IMR-90 (cell line): ENCODE results near the gene FIGLA. TPM values are rescaled to one million over a fixed set of nuclear protein-coding genes. Genes with fewer than 3 reads are reported as not detected.

Experiments
- ATAC-seq: fragments of 200-7000 bp; cut with Tn5 transposase; 2 replicates; pipeline ENCODE4 v1.9.1; 2020; ENCODE audit warnings: low read depth, mild to moderate bottlenecking, moderate library complexity
- BruUV-seq: library from RNA; stranded (reverse); fragments of 400-500 nt; replicated peaks from 2 replicates; lab custom pipeline; 2021; lab: Mats Ljungman, UMichigan
- CTCF ChIA-PET: fragments of 300-600 bp; formaldehyde crosslinking; extraction: SDS; loops from one replicate; lab custom pipeline; 2021; ENCODE audit warnings: antibody characterized with exemption; lab: Yijun Ruan, JAX
- POLR2A ChIA-PET: fragments of 300-600 bp; sonication (Branson Sonifier 250); formaldehyde crosslinking; loops from one replicate; lab custom pipeline; 2022; ENCODE audit warnings: antibody characterized with exemption; ENCODE audit not compliant: unreplicated experiment; lab: Charles Lee
- DNase-seq: peaks from one replicate; pipeline ENCODE4 v3.0.0; 2013
- H2AFZ ChIP-seq: replicated peaks from 2 replicates; pipeline ENCODE3; 2013; ENCODE audit warnings: low read length, mild to moderate bottlenecking; ENCODE audit not compliant: poor library complexity
- H2AK5ac ChIP-seq: 2 replicates; pipeline ENCODE4 v1.6.1; 2013; ENCODE audit warnings: low read depth, low read length, inconsistent platforms
- H2AK9ac ChIP-seq: replicated peaks from 2 replicates; pipeline ENCODE3; 2013; ENCODE audit warnings: mild to moderate bottlenecking, low read depth, low read length, moderate library complexity; ENCODE audit not compliant: poor library complexity
- H2BK120ac ChIP-seq: 2 replicates; pipeline ENCODE4 v1.6.1; 2013; ENCODE audit warnings: low read depth, low read length, inconsistent platforms
- H2BK15ac ChIP-seq: 3 replicates; pipeline ENCODE4 v1.6.1; 2013; ENCODE audit warnings: low read depth, low read length, inconsistent platforms
- H2BK20ac ChIP-seq: 2 replicates; pipeline ENCODE4 v1.6.1; 2013; ENCODE audit warnings: low read depth, mild to moderate bottlenecking, inconsistent platforms, low read length, moderate library complexity
- H2BK5ac ChIP-seq: 2 replicates; pipeline ENCODE4 v1.6.1; 2013; ENCODE audit warnings: mild to moderate bottlenecking, low read depth, low read length, inconsistent platforms; ENCODE audit not compliant: poor library complexity, severe bottlenecking
- H3K14ac ChIP-seq: replicated peaks from 2 replicates; pipeline ENCODE4 v1.6.1; 2013; ENCODE audit warnings: low read depth, low read length, inconsistent platforms
- H3K18ac ChIP-seq: 2 replicates; pipeline ENCODE4 v1.6.1; 2013; ENCODE audit warnings: low read depth, low read length, control low read depth
- H3K23ac ChIP-seq: 2 replicates; pipeline ENCODE4 v1.6.1; 2013; ENCODE audit warnings: low read depth, low read length, inconsistent platforms
- H3K27ac ChIP-seq: 2 replicates; pipeline ENCODE4 v1.5.1; 2013; ENCODE audit warnings: mild to moderate bottlenecking, control low read depth, low read length; ENCODE audit not compliant: insufficient read depth
- H3K27me3 ChIP-seq: 2 replicates; pipeline ENCODE4 v1.6.1; 2013; ENCODE audit warnings: low read length; ENCODE audit not compliant: control insufficient read depth, insufficient read depth
- H3K36me3 ChIP-seq: 2 replicates; pipeline ENCODE4 v1.6.1; 2013; ENCODE audit warnings: low read length, mixed read lengths; ENCODE audit not compliant: control insufficient read depth, insufficient read depth
- H3K4ac ChIP-seq: 2 replicates; pipeline ENCODE4 v1.6.1; 2013; ENCODE audit warnings: low read depth, low read length, inconsistent platforms
- H3K4me1 ChIP-seq: 2 replicates; pipeline ENCODE4 v1.6.1; 2013; ENCODE audit warnings: low read length, mixed read lengths; ENCODE audit not compliant: control insufficient read depth, insufficient read depth
- H3K4me2 ChIP-seq: 2 replicates; pipeline ENCODE4 v1.6.1; 2013; ENCODE audit warnings: low read depth, mild to moderate bottlenecking, control low read depth, low read length, moderate library complexity
- H3K4me3 ChIP-seq: 2 replicates; pipeline ENCODE4 v1.5.1; 2013; ENCODE audit warnings: low read depth, mild to moderate bottlenecking, control low read depth, low read length, moderate library complexity; ENCODE audit not compliant: insufficient read depth
- H3K56ac ChIP-seq: 2 replicates; pipeline ENCODE4 v1.6.1; 2013; ENCODE audit warnings: low read length, inconsistent platforms; ENCODE audit not compliant: insufficient read depth; ENCODE audit errors: extremely low read depth
- H3K79me1 ChIP-seq, 2 experiments: 2 replicates each; pipeline ENCODE4 v1.6.1; 2013; ENCODE audit warnings: low read length in 2 of 2, inconsistent platforms in 1 of 2, low read depth in 1 of 2
- H3K9ac ChIP-seq: 2 replicates; pipeline ENCODE4 v1.6.1; 2013; ENCODE audit warnings: low read depth, low read length, control low read depth
- H3K9me1 ChIP-seq: 2 replicates; pipeline ENCODE4 v1.6.1; 2013; ENCODE audit warnings: low read length, inconsistent platforms; ENCODE audit not compliant: insufficient read depth
- H3K9me3 ChIP-seq: 2 replicates; pipeline ENCODE4 v1.6.1; 2013; ENCODE audit warnings: low read length; ENCODE audit not compliant: control insufficient read depth, insufficient read depth
- H4K20me1 ChIP-seq: 2 replicates; pipeline ENCODE4 v1.6.1; 2013; ENCODE audit warnings: low read length, inconsistent platforms; ENCODE audit not compliant: insufficient read depth
- H4K5ac ChIP-seq: 2 replicates; pipeline ENCODE4 v1.6.1; 2013; ENCODE audit warnings: mild to moderate bottlenecking, low read depth, low read length, control low read depth
- H4K8ac ChIP-seq, 2 experiments: 2 replicates each; pipeline ENCODE4 v1.6.1; 2013; ENCODE audit warnings: low read depth in 2 of 2, low read length in 2 of 2, control low read depth in 1 of 2, inconsistent platforms in 1 of 2
- H4K91ac ChIP-seq: 2 replicates; pipeline ENCODE4 v1.6.1; 2013; ENCODE audit warnings: low read depth, low read length, inconsistent platforms; ENCODE audit not compliant: insufficient read depth
- BHLHE40 ChIP-seq: fragments of 150-350 bp; IDR thresholded peaks from 2 replicates; pipeline ENCODE4 v1.6.1; 2016; ENCODE audit warnings: mild to moderate bottlenecking, low read depth, low read length
- CEBPB ChIP-seq: IDR thresholded peaks from 2 replicates; pipeline ENCODE4 v1.6.1; 2012; ENCODE audit warnings: low read depth, low read length, improper control_type of control experiment
- CHD1 ChIP-seq: IDR thresholded peaks from 2 replicates; pipeline ENCODE4 v1.6.1; 2012; ENCODE audit warnings: low read depth, low read length, improper control_type of control experiment
- FOS ChIP-seq: fragments of 150-350 bp; IDR thresholded peaks from 2 replicates; pipeline ENCODE4 v1.6.1; 2016; ENCODE audit warnings: low read depth, low read length
- MAFK ChIP-seq: IDR thresholded peaks from 2 replicates; pipeline ENCODE4 v1.6.1; 2012; ENCODE audit warnings: low read depth, low read length, improper control_type of control experiment
- MAZ ChIP-seq: IDR thresholded peaks from 2 replicates; pipeline ENCODE4 v1.6.1; 2012; ENCODE audit warnings: low read depth, mild to moderate bottlenecking, low read length, improper control_type of control experiment, moderate library complexity, borderline replicate concordance
- MXI1 ChIP-seq: IDR thresholded peaks from 2 replicates; pipeline ENCODE4 v1.6.1; 2012; ENCODE audit warnings: low read depth, mild to moderate bottlenecking, low read length, moderate library complexity, borderline replicate concordance
- NFE2L2 ChIP-seq: fragments of 150-350 bp; IDR thresholded peaks from 2 replicates; pipeline ENCODE4 v1.6.1; 2016; ENCODE audit warnings: low read depth, mild to moderate bottlenecking, low read length
- POLR2A ChIP-seq: IDR thresholded peaks from 2 replicates; pipeline ENCODE4 v1.6.1; 2012; ENCODE audit warnings: mild to moderate bottlenecking, low read depth, low read length
- RAD21 ChIP-seq: IDR thresholded peaks from 2 replicates; pipeline ENCODE4 v1.6.1; 2012; ENCODE audit warnings: low read length, improper control_type of control experiment
- RCOR1 ChIP-seq: IDR thresholded peaks from 2 replicates; pipeline ENCODE4 v1.6.1; 2012; ENCODE audit warnings: mild to moderate bottlenecking, low read length, improper control_type of control experiment; ENCODE audit not compliant: insufficient replicate concordance
- RFX5 ChIP-seq: IDR thresholded peaks from 2 replicates; pipeline ENCODE4 v1.8.0; 2012; ENCODE audit warnings: low read depth, mild to moderate bottlenecking, low read length, moderate library complexity
- SMC3 ChIP-seq: fragments of 150-350 bp; IDR thresholded peaks from 2 replicates; pipeline ENCODE4 v1.6.1; 2016; ENCODE audit warnings: low read depth, mild to moderate bottlenecking, antibody characterized with exemption, low read length, moderate library complexity
- WGBS, 2 experiments: methylation state at CpG; one replicate each; pipeline versions ENCODE4 v1.1.5 to v1.1.7; 2013; ENCODE audit warnings: missing lambda C conversion rate in 2 of 2; ENCODE audit not compliant: insufficient read length in 1 of 2; ENCODE audit errors: extremely low coverage in 2 of 2; 5-methylcytosine and 5-hydroxymethylcytosine counted together
- dilution Hi-C: fragments of 300-500 bp; cut with HindIII; formaldehyde crosslinking; loops from one replicate; pipeline ENCODE4 v1.14.3; 2018; ENCODE audit warnings: low sequenced_read_pairs; ENCODE audit not compliant: unreplicated experiment
- in situ Hi-C: fragments of 300-500 bp; cut with MboI; formaldehyde crosslinking; loops from 3 replicates; pipeline ENCODE4 v1.14.3; 2019; ENCODE audit warnings: low sequenced_read_pairs, inconsistent platforms, mixed read lengths
- intact Hi-C: fragments of 100-400 bp; cut with micrococcal nuclease; formaldehyde crosslinking; loops from 2 replicates; pipeline ENCODE4 v1.10.0; 2022
- polyA plus RNA-seq, 3 experiments: library from polyadenylated mRNA; depleted of rRNA; stranded (reverse); fragments of >200 nt; gene quantifications; 2 replicates each; pipeline ENCODE4 v1.2.3, GENCODE V29; 2012; ENCODE audit warnings: low replicate concordance in 1 of 3
- total RNA-seq: library from RNA; depleted of rRNA; stranded (reverse); fragments of >200 nt; gene quantifications from 2 replicates; pipeline ENCODE4 v1.2.3, GENCODE V29; 2012
- TF ChIP-seq, protein P1 (sequence below): fragments of 150-350 bp; IDR thresholded peaks from 2 replicates; pipeline ENCODE4 v1.6.1; 2017; ENCODE audit warnings: mild to moderate bottlenecking, antibody characterized with exemption, low read length, low read depth
- TF ChIP-seq, protein P2 (sequence below): fragments of 150-350 bp; IDR thresholded peaks from 2 replicates; pipeline ENCODE4 v1.6.1; 2016; ENCODE audit warnings: low read depth, mild to moderate bottlenecking, low read length, moderate library complexity, borderline replicate concordance
- TF ChIP-seq, protein P3 (sequence below): conservative IDR thresholded peaks from 2 replicates; pipeline ENCODE4 v1.5.1; 2012; ENCODE audit warnings: mild to moderate bottlenecking, low read depth, low read length, improper control_type of control experiment

FIGLA gene
- total and polyA plus RNA-seq, 2 of the 4 experiments (the other 2 are of a cell fraction), result not detected

DNA sequence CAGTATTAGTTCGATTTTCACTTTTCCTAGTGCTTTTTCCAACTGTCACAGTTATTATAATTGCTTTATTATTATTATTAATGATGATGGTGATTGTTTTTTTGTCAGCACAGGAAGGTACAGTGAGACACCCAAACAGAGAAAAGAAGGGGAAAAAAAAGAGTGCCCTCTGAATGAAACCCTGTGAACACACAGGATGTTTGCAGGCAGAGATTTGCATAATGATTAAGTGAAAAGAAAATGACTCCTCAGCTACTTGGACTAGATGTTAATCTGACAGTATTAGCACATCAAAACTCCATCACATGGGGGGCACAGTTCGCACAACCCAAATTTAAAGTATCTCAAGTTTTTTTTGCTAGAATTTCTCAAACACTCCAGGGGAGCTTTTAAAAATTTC lies 55.4 kb downstream of the FIGLA start:
- TF ChIP-seq SMC3 (no peak), CHD1 (no peak), RFX5 (no peak), MXI1 (no peak), RCOR1 (no peak), MAFK (no peak), POLR2A (no peak), FOS (no peak), MAZ (no peak), NFE2L2 (no peak), CEBPB (no peak), BHLHE40 (no peak), RAD21 (no peak)
- TF ChIP-seq, protein P1, sequence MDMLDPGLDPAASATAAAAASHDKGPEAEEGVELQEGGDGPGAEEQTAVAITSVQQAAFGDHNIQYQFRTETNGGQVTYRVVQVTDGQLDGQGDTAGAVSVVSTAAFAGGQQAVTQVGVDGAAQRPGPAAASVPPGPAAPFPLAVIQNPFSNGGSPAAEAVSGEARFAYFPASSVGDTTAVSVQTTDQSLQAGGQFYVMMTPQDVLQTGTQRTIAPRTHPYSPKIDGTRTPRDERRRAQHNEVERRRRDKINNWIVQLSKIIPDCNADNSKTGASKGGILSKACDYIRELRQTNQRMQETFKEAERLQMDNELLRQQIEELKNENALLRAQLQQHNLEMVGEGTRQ, result no peak
- TF ChIP-seq, protein P2, sequence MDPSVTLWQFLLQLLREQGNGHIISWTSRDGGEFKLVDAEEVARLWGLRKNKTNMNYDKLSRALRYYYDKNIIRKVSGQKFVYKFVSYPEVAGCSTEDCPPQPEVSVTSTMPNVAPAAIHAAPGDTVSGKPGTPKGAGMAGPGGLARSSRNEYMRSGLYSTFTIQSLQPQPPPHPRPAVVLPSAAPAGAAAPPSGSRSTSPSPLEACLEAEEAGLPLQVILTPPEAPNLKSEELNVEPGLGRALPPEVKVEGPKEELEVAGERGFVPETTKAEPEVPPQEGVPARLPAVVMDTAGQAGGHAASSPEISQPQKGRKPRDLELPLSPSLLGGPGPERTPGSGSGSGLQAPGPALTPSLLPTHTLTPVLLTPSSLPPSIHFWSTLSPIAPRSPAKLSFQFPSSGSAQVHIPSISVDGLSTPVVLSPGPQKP, result no peak
- TF ChIP-seq, protein P3, sequence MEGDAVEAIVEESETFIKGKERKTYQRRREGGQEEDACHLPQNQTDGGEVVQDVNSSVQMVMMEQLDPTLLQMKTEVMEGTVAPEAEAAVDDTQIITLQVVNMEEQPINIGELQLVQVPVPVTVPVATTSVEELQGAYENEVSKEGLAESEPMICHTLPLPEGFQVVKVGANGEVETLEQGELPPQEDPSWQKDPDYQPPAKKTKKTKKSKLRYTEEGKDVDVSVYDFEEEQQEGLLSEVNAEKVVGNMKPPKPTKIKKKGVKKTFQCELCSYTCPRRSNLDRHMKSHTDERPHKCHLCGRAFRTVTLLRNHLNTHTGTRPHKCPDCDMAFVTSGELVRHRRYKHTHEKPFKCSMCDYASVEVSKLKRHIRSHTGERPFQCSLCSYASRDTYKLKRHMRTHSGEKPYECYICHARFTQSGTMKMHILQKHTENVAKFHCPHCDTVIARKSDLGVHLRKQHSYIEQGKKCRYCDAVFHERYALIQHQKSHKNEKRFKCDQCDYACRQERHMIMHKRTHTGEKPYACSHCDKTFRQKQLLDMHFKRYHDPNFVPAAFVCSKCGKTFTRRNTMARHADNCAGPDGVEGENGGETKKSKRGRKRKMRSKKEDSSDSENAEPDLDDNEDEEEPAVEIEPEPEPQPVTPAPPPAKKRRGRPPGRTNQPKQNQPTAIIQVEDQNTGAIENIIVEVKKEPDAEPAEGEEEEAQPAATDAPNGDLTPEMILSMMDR, result no peak
- no peak overlapping the region for H4K5ac ChIP-seq
- H3K79me1 ChIP-seq, result no peaks in the 10 kb centered on the region
- no peak overlapping the region for H4K91ac ChIP-seq
- no CpG with 5 or more reads among the region's 2 CpGs for WGBS, 2 experiments
- BruUV-seq, result no TSS peak
- H3K9me1 ChIP-seq, result no peaks in the 10 kb centered on the region
- H3K4me2 ChIP-seq, result no peak overlapping the region
- peaks cover 4% of the 10 kb centered on the region for H3K27me3 ChIP-seq
- ATAC-seq, result no peak
- H3K18ac ChIP-seq, result no peak overlapping the region
- H4K8ac ChIP-seq, result no peak overlapping the region
- no peaks in the 10 kb centered on the region for H3K36me3 ChIP-seq
- no peak overlapping the region for H3K4ac ChIP-seq
- no peak overlapping the region for H2BK5ac ChIP-seq
- H3K27ac ChIP-seq, result no peak overlapping the region
- in situ Hi-C loops, result no loop called here
- no peak overlapping the region for H2BK20ac ChIP-seq
- intact Hi-C loops, result no loop called here
- no peak overlapping the region for H3K9ac ChIP-seq
- H2AK9ac ChIP-seq, result no peak overlapping the region
- no peak overlapping the region for H2AK5ac ChIP-seq
- no peak overlapping the region for H2BK120ac ChIP-seq
- H3K9me3 ChIP-seq, result no peaks in the 10 kb centered on the region
- no peak for DNase-seq
- no peak overlapping the region for H3K23ac ChIP-seq
- no peak overlapping the region for H3K14ac ChIP-seq
- no peak overlapping the region for H2AFZ ChIP-seq
- POLR2A ChIA-PET, result no interaction called here
- dilution Hi-C loops, result no loop called here
- H3K56ac ChIP-seq, result no peak overlapping the region
- no peak overlapping the region for H3K4me3 ChIP-seq
- no peaks in the 10 kb centered on the region for H4K20me1 ChIP-seq
- CTCF ChIA-PET, result no interaction called here
- no peaks in the 10 kb centered on the region for H3K4me1 ChIP-seq
- H2BK15ac ChIP-seq, result no peak overlapping the region
